Activated CD8-positive, alpha-beta memory T cell treated with anti-CD3 and anti-CD28 coated beads for 24 hours (primary cell): ENCODE results near the gene PACRG.

Experiments
- DNase-seq: peaks from one replicate; pipeline ENCODE4 v3.0.0-alpha.2; 2020

Gene PACRG

GRCh38 chr6:163323274-163323673 is 595.5 kb downstream of the PACRG start:
- DNase-seq, result no peak

GRCh38 chr6:163323705-163324104 is 595.9 kb downstream of the PACRG start:
- DNase-seq, result no peak

- no peak for DNase-seq
Measured at GRCh38 chr6:163324326-163324687, 596.5 kb downstream of the PACRG start.

- DNase-seq, result no peak
Measured at GRCh38 chr6:163324688-163325389, 597.1 kb downstream of the PACRG start.

GRCh38 chr6:163325390-163325784 is 597.6 kb downstream of the PACRG start:
- DNase-seq, result no peak

- no peak for DNase-seq
Measured at GRCh38 chr6:163327165-163327880, 599.5 kb downstream of the PACRG start.

- no peak for DNase-seq
Measured at GRCh38 chr6:163327921-163328320, 600.1 kb downstream of the PACRG start.

- no peak for DNase-seq
Measured at GRCh38 chr6:163328411-163328810, 600.6 kb downstream of the PACRG start.

- no peak for DNase-seq
Measured at GRCh38 chr6:163329991-163330390, 602.2 kb downstream of the PACRG start.

GRCh38 chr6:163331245-163331644 is 603.5 kb downstream of the PACRG start:
- DNase-seq, result no peak

GRCh38 chr6:163332575-163332974 is 604.8 kb downstream of the PACRG start:
- DNase-seq, result no peak

- DNase-seq, result no peak
Measured at GRCh38 chr6:163333038-163333437, 605.3 kb downstream of the PACRG start.

- no peak for DNase-seq
Measured at GRCh38 chr6:163333701-163334663, 606.2 kb downstream of the PACRG start.

- DNase-seq, result no peak
Measured at GRCh38 chr6:163335056-163335455, 607.3 kb downstream of the PACRG start.

GRCh38 chr6:163335671-163336545 is 608.1 kb downstream of the PACRG start:
- no peak for DNase-seq

- DNase-seq, result no peak
Measured at GRCh38 chr6:163336961-163337360, 609.2 kb downstream of the PACRG start.

- no peak for DNase-seq
Measured at GRCh38 chr6:163337958-163338357, 610.2 kb downstream of the PACRG start.

- no peak for DNase-seq
Measured at GRCh38 chr6:163338671-163339405, 611.1 kb downstream of the PACRG start.

- no peak for DNase-seq
Measured at GRCh38 chr6:163339466-163339865, 611.7 kb downstream of the PACRG start.

GRCh38 chr6:163340201-163340887 is 612.6 kb downstream of the PACRG start:
- DNase-seq, result no peak
